GM18517 (cell line): ENCODE measurements around the gene CDH4.

Experiments used
- ATAC-seq: cut with Tn5 transposase; IDR thresholded peaks from one replicate; pipeline ENCODE4 v1.9.1; 2021; ENCODE audit warnings: mild to moderate bottlenecking, moderate library complexity; ENCODE audit not compliant: unreplicated experiment

The CDH4 gene

GRCh38 chr20:61696181-61696735, 444.2 kb downstream of the CDH4 start:
- ATAC-seq: no peak

- no peak for ATAC-seq
Measured at GRCh38 chr20:61697666-61698597, 445.9 kb downstream of the CDH4 start.

GRCh38 chr20:61698598-61699494, 446.8 kb downstream of the CDH4 start:
- ATAC-seq: no peak

- no peak for ATAC-seq
Measured at GRCh38 chr20:61699495-61700374, 447.7 kb downstream of the CDH4 start.

GRCh38 chr20:61700595-61701140, 448.6 kb downstream of the CDH4 start:
- no peak for ATAC-seq

- ATAC-seq: no peak
Measured at GRCh38 chr20:61701401-61701800, 449.3 kb downstream of the CDH4 start.

- no peak for ATAC-seq
Measured at GRCh38 chr20:61701802-61702201, 449.7 kb downstream of the CDH4 start.

- no peak for ATAC-seq
Measured at GRCh38 chr20:61702246-61702645, 450.2 kb downstream of the CDH4 start.

- no peak for ATAC-seq
Measured at GRCh38 chr20:61704661-61705060, 452.6 kb downstream of the CDH4 start.

GRCh38 chr20:61705386-61706258, 453.6 kb downstream of the CDH4 start:
- no peak for ATAC-seq

- ATAC-seq: no peak
Measured at GRCh38 chr20:61706259-61706961, 454.3 kb downstream of the CDH4 start.

- no peak for ATAC-seq
Measured at GRCh38 chr20:61708891-61709290, 456.8 kb downstream of the CDH4 start.

- no peak for ATAC-seq
Measured at GRCh38 chr20:61710108-61710507, 458.0 kb downstream of the CDH4 start.

- ATAC-seq: no peak
Measured at GRCh38 chr20:61712688-61713087, 460.6 kb downstream of the CDH4 start.

GRCh38 chr20:61718361-61719005, 466.4 kb downstream of the CDH4 start:
- ATAC-seq: no peak

- ATAC-seq: no peak
Measured at GRCh38 chr20:61719691-61720347, 467.8 kb downstream of the CDH4 start.

- no peak for ATAC-seq
Measured at GRCh38 chr20:61720348-61720696, 468.3 kb downstream of the CDH4 start.
